ENCODE data around the gene GPC5.

The GPC5 gene

GRCh38 chr13:92460479-92460878, 1062.1 kb downstream of the GPC5 start:
- TF ChIP-seq EP300 (IDR thresholded peaks at IDR 0.05; ENCODE audit: borderline replicate concordance) (no peak), TCF12 (IDR thresholded peaks at IDR 0.05; ENCODE audit: low read depth) (no peak), TEAD4 (IDR thresholded peaks at IDR 0.05) (no peak), ZBTB7A (IDR thresholded peaks at IDR 0.05; ENCODE audit: low read depth) (no peak), USF1 (IDR thresholded peaks at IDR 0.05) (no peak), FOXM1 (IDR thresholded peaks at IDR 0.05; ENCODE audit: borderline replicate concordance, low read depth) (no peak), EGR1 (IDR thresholded peaks at IDR 0.05) (no peak), NFIC (IDR thresholded peaks at IDR 0.05) (no peak), TAF1 (IDR thresholded peaks at IDR 0.05; ENCODE audit: low read depth) (no peak), RAD21 (IDR thresholded peaks at IDR 0.05; ENCODE audit: low read depth) (no peak), MAX (IDR thresholded peaks at IDR 0.05) (no peak), CEBPB (IDR thresholded peaks at IDR 0.05) (no peak), REST (IDR thresholded peaks at IDR 0.05; ENCODE audit: low read depth) (no peak), YY1 (IDR thresholded peaks at IDR 0.05; ENCODE audit: low read depth) (no peak), CREB1 (IDR thresholded peaks at IDR 0.05; ENCODE audit: low read depth) (no peak)

GRCh38 chr13:92461402-92461801, 1063.0 kb downstream of the GPC5 start:
- no peak for TF ChIP-seq EP300 (IDR thresholded peaks at IDR 0.05; ENCODE audit: borderline replicate concordance)
- TF ChIP-seq REST (IDR thresholded peaks at IDR 0.05; ENCODE audit: low read depth), result no peak
- TF ChIP-seq RAD21 (IDR thresholded peaks at IDR 0.05; ENCODE audit: low read depth), result no peak
- TF ChIP-seq YY1 (IDR thresholded peaks at IDR 0.05; ENCODE audit: low read depth), result no peak
- no peak for TF ChIP-seq ZBTB7A (IDR thresholded peaks at IDR 0.05; ENCODE audit: low read depth)
- no peak for TF ChIP-seq CEBPB (IDR thresholded peaks at IDR 0.05)
- no peak for TF ChIP-seq TAF1 (IDR thresholded peaks at IDR 0.05; ENCODE audit: low read depth)
- TF ChIP-seq EGR1 (IDR thresholded peaks at IDR 0.05), result no peak
- no peak for TF ChIP-seq CREB1 (IDR thresholded peaks at IDR 0.05; ENCODE audit: low read depth)
- no peak for TF ChIP-seq TEAD4 (IDR thresholded peaks at IDR 0.05)
- no peak for TF ChIP-seq FOXM1 (IDR thresholded peaks at IDR 0.05; ENCODE audit: borderline replicate concordance, low read depth)
- TF ChIP-seq NFIC (IDR thresholded peaks at IDR 0.05), result no peak
- no peak for TF ChIP-seq TCF12 (IDR thresholded peaks at IDR 0.05; ENCODE audit: low read depth)
- no peak for TF ChIP-seq MAX (IDR thresholded peaks at IDR 0.05)

- no peak for TF ChIP-seq EGR1 (IDR thresholded peaks at IDR 0.05)
- TF ChIP-seq CEBPB (IDR thresholded peaks at IDR 0.05), result no peak
- no peak for TF ChIP-seq RAD21 (IDR thresholded peaks at IDR 0.05; ENCODE audit: low read depth)
- no peak for TF ChIP-seq YY1 (IDR thresholded peaks at IDR 0.05; ENCODE audit: low read depth)
- no peak for TF ChIP-seq USF1 (IDR thresholded peaks at IDR 0.05)
- no peak for TF ChIP-seq CREB1 (IDR thresholded peaks at IDR 0.05; ENCODE audit: low read depth)
- no peak for TF ChIP-seq ZBTB7A (IDR thresholded peaks at IDR 0.05; ENCODE audit: low read depth)
- TF ChIP-seq TAF1 (IDR thresholded peaks at IDR 0.05; ENCODE audit: low read depth), result no peak
- TF ChIP-seq REST (IDR thresholded peaks at IDR 0.05; ENCODE audit: low read depth), result no peak
- TF ChIP-seq NFIC (IDR thresholded peaks at IDR 0.05), result no peak
- TF ChIP-seq EP300 (IDR thresholded peaks at IDR 0.05; ENCODE audit: borderline replicate concordance), result no peak
- no peak for TF ChIP-seq TCF12 (IDR thresholded peaks at IDR 0.05; ENCODE audit: low read depth)
- TF ChIP-seq MAX (IDR thresholded peaks at IDR 0.05), result no peak
Measured at GRCh38 chr13:92461831-92462230, 1063.4 kb downstream of the GPC5 start.

- no peak for TF ChIP-seq ZBTB7A (IDR thresholded peaks at IDR 0.05; ENCODE audit: low read depth)
- TF ChIP-seq MAX (IDR thresholded peaks at IDR 0.05), result no peak
- no peak for TF ChIP-seq FOXM1 (IDR thresholded peaks at IDR 0.05; ENCODE audit: borderline replicate concordance, low read depth)
- TF ChIP-seq REST (IDR thresholded peaks at IDR 0.05; ENCODE audit: low read depth), result no peak
- no peak for TF ChIP-seq TAF1 (IDR thresholded peaks at IDR 0.05; ENCODE audit: low read depth)
- no peak for TF ChIP-seq NFIC (IDR thresholded peaks at IDR 0.05)
- no peak for TF ChIP-seq RAD21 (IDR thresholded peaks at IDR 0.05; ENCODE audit: low read depth)
- no peak for TF ChIP-seq CREB1 (IDR thresholded peaks at IDR 0.05; ENCODE audit: low read depth)
- TF ChIP-seq TEAD4 (IDR thresholded peaks at IDR 0.05), result no peak
- no peak for TF ChIP-seq EP300 (IDR thresholded peaks at IDR 0.05; ENCODE audit: borderline replicate concordance)
- no peak for TF ChIP-seq YY1 (IDR thresholded peaks at IDR 0.05; ENCODE audit: low read depth)
Measured at GRCh38 chr13:92463134-92463533, 1064.7 kb downstream of the GPC5 start.
